ENCODE results near the gene ZNF710. TPM values are rescaled to one million over a fixed set of nuclear protein-coding genes. Genes with fewer than 3 reads are reported as not detected.

ZNF710 gene
- total RNA-seq, 2 donors from 2014 or later: 18.1 to 34.5 TPM

DNA sequence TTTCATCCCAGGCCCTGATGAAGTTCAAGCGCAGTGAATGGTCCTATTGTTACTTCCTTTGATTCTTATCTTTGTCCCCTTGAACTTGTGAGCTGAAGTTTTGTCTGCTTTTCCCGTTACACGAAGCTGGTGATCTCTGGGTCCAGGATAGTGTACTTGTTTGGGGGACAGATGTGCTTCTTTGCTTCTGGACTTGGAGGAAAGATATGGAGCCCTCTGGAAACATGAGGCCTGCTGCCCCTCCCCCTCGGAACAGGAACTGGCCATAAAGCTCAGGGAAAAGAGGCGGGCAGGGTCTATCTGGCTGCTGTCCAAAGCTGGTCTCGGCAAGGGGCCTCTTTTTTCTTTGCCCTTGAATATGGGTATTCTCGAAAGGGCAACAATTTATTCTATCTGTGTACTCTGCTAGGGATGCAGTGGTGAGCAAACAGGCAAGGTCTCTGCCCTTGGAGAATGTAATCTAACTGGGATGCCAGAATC is 53.5 kb downstream of the ZNF710 start:
- intact Hi-C loops (cut with DNase I): no loop called here
- DNase-seq (no peak), ATAC-seq (peak; percentile 30)
- H3K9me3 ChIP-seq: no peaks in the 10 kb centered on the region
- WGBS, 2 donors: 35 to 38% methylated on average over 7 of the region's 7 CpGs
- no peak overlapping the region for H3K4me3 ChIP-seq
- H3K27me3 ChIP-seq: no peaks in the 10 kb centered on the region
- TF ChIP-seq, protein P1, sequence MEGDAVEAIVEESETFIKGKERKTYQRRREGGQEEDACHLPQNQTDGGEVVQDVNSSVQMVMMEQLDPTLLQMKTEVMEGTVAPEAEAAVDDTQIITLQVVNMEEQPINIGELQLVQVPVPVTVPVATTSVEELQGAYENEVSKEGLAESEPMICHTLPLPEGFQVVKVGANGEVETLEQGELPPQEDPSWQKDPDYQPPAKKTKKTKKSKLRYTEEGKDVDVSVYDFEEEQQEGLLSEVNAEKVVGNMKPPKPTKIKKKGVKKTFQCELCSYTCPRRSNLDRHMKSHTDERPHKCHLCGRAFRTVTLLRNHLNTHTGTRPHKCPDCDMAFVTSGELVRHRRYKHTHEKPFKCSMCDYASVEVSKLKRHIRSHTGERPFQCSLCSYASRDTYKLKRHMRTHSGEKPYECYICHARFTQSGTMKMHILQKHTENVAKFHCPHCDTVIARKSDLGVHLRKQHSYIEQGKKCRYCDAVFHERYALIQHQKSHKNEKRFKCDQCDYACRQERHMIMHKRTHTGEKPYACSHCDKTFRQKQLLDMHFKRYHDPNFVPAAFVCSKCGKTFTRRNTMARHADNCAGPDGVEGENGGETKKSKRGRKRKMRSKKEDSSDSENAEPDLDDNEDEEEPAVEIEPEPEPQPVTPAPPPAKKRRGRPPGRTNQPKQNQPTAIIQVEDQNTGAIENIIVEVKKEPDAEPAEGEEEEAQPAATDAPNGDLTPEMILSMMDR (IDR thresholded peaks at IDR 0.05): no peak
- no peak for TF ChIP-seq POLR2A (IDR thresholded peaks at IDR 0.05)
- H3K4me1 ChIP-seq: peaks cover 34% of the 10 kb centered on the region
- H3K27ac ChIP-seq: peak overlapping the region; percentile 30 to 78 (median 56)
- H3K36me3 ChIP-seq (replicated peaks in 1 of 2; ENCODE audit: insufficient read depth in 1 of 2, low read depth in 2 of 2): no peaks in the 10 kb centered on the region

DNA sequence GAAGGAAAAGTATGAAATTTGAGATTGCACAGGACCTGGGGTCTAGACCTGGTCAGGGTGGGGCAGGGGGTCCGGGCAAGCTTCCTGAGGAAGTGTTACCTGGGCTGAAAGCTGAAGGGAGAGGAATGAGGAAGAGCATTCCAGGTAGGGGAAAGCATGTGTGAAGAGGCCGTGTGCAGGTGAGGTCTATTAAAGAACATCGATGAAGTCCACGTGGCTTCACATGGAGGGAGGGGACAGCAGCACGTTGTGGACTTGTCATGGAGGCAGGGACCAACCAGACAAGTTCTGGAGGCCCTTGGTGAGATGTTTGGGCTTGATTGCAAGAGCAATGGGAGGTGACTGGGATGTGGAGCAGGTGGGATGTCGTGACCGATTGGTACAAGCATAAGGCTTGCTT is 54.1 kb downstream of the ZNF710 start:
- peak; percentile 74 for ATAC-seq
- Histone ChIP-seq H3K4me1 (peaks cover 31% of the 10 kb centered on the region), H3K27ac (peak overlapping the region; percentile 43 to 78 (median 59)), H3K36me3 (replicated peaks in 1 of 2; ENCODE audit: insufficient read depth in 1 of 2, low read depth in 2 of 2) (no peaks in the 10 kb centered on the region), H3K27me3 (no peaks in the 10 kb centered on the region), H3K9me3 (no peaks in the 10 kb centered on the region), H3K4me3 (no peak overlapping the region)
- DNase-seq: peak in 2 of 4 donors; percentile 50 to 59
- TF ChIP-seq, protein P1 (IDR thresholded peaks at IDR 0.05): no peak
- TF ChIP-seq POLR2A (IDR thresholded peaks at IDR 0.05): no peak
- intact Hi-C loops (cut with DNase I): no loop called here
- 63 to 64% methylated on average over 7 of the region's 7 CpGs for WGBS, 2 donors

DNA sequence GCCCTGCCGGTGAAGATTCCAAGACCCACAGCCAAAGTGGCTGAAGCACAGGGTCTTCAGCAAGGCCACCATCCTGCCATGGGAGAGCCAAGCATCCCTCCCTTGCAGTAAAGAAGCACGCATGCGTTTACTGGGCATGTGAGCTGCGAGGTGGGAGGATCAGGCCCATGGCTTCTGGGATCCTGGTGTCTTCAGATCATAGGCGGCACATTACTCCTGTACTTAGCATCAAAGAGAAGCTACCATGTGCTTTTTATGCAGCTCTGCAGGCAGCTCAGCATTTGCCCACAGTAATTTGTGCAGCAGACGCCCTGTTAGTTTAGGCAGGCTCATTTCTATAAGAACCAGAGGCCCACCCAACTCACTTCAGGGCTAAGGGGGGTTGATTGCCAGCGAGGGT is 55.4 kb downstream of the ZNF710 start:
- H3K27ac ChIP-seq: peak overlapping the region in 2 of 4 donors; percentile 8 to 19
- DNase-seq: no peak

DNA sequence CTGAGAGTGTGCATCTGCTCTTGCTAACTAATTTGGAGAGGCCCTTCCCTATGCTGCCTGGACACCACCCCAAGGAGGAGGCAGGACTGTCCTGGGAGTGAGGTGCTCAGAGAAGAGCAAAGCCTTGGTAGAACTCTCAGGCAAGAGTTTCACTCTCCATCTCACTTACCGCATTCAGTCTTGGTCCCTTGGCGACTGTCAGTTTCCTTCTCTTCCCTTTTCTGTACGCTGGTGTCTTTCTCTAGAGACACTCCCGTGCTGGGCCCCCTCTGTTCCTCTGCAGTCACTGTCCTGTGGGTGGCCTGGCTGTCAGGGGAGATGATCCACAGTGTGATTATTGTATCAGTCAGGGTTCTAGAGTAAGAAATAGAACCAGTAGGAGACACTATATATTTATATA is 57.2 kb downstream of the ZNF710 start:
- H3K27ac ChIP-seq: peak overlapping the region in 2 of 4 donors; percentile 27 to 93
- peaks cover 57% of the 10 kb centered on the region for H3K4me1 ChIP-seq
- H3K4me3 ChIP-seq: no peak overlapping the region
- H3K9me3 ChIP-seq: no peaks in the 10 kb centered on the region
- intact Hi-C loops (cut with DNase I): no loop called here
- TF ChIP-seq, protein P1 (IDR thresholded peaks at IDR 0.05): no peak
- TF ChIP-seq POLR2A (IDR thresholded peaks at IDR 0.05): no peak
- no peak for DNase-seq
- H3K36me3 ChIP-seq (replicated peaks in 1 of 2; ENCODE audit: insufficient read depth in 1 of 2, low read depth in 2 of 2): no peaks in the 10 kb centered on the region
- 81 to 96% methylated on average over 4 of the region's 4 CpGs for WGBS, 2 donors
- ATAC-seq: no peak
- H3K27me3 ChIP-seq: no peaks in the 10 kb centered on the region

More for the DNA sequence above, 55.4 kb downstream of the ZNF710 start:
- WGBS, 2 donors: 92 to 100% methylated on average over 1 to 7 of the region's 7 CpGs
- Histone ChIP-seq H3K9me3 (no peaks in the 10 kb centered on the region), H3K4me1 (peaks cover 40% of the 10 kb centered on the region), H3K4me3 (no peak overlapping the region), H3K36me3 (replicated peaks in 1 of 2; ENCODE audit: insufficient read depth in 1 of 2, low read depth in 2 of 2) (no peaks in the 10 kb centered on the region), H3K27me3 (no peaks in the 10 kb centered on the region)
- intact Hi-C loops (cut with DNase I): no loop called here
- no peak for ATAC-seq
- TF ChIP-seq, protein P1 (IDR thresholded peaks at IDR 0.05): no peak
- TF ChIP-seq POLR2A (IDR thresholded peaks at IDR 0.05): no peak

DNA sequence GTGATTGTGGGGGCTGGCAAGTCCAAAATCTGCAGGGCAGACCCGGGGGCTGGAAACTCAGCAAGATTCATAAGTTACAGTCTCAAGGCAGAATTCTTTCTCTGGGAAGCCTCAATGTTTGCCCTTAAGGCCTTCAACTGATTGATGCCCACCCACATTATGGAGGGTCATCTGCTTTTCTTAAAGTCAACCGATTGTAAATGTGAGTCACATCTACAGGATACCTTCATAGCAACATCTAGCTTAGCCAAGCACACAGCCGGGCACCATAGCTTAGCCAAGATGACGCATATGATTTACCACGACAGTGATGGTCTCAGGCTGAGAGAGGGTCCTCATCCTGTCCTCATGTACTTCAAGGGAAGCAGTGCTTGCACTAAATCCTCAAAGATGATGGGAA is 57.7 kb downstream of the ZNF710 start:
- ATAC-seq: no peak
- H3K4me3 ChIP-seq: no peak overlapping the region
- DNase-seq: no peak
- 92 to 96% methylated on average over 5 of the region's 5 CpGs for WGBS, 2 donors
- H3K27me3 ChIP-seq: no peaks in the 10 kb centered on the region
- TF ChIP-seq, protein P1 (IDR thresholded peaks at IDR 0.05): no peak
- no peak for TF ChIP-seq POLR2A (IDR thresholded peaks at IDR 0.05)
- intact Hi-C loops (cut with DNase I): no loop called here
- H3K27ac ChIP-seq: peak overlapping the region in 3 of 4 donors; percentile 18 to 93 (median 50)
- H3K4me1 ChIP-seq: peaks cover 60% of the 10 kb centered on the region
- H3K9me3 ChIP-seq: no peaks in the 10 kb centered on the region
- no peaks in the 10 kb centered on the region for H3K36me3 ChIP-seq (replicated peaks in 1 of 2; ENCODE audit: insufficient read depth in 1 of 2, low read depth in 2 of 2)
